CD4-positive, alpha-beta T cell (primary cell): ENCODE data around the gene PTCD2. TPM values are rescaled to one million over a fixed set of nuclear protein-coding genes. Genes with fewer than 3 reads are reported as not detected.

ENCODE experiments used
- ATAC-seq: fragments of 200-7000 bp; cut with Tn5 transposase; one replicate; pipeline ENCODE4 v1.10.0; 2022; ENCODE audit warnings: mild to moderate bottlenecking; ENCODE audit not compliant: poor library complexity
- CTCF ChIA-PET: fragments of 350-600 bp; sonication (Branson Sonifier 250); formaldehyde crosslinking; loops from one replicate; lab custom pipeline; 2021; ENCODE audit warnings: antibody characterized with exemption, inconsistent platforms; lab: Charles Lee
- POLR2A ChIA-PET: fragments of 350-600 bp; sonication (Branson Sonifier 250); formaldehyde crosslinking; loops from one replicate; lab custom pipeline; 2021; ENCODE audit warnings: antibody characterized with exemption, inconsistent platforms; lab: Charles Lee
- DNase-seq, 14 experiments: peaks; one replicate each; pipeline ENCODE4 v3.0.0-alpha.2; 2013 to 2020; ENCODE audit warnings: mixed read lengths in 2 of 14
- H3K27ac ChIP-seq, 2 donors: one replicate each; pipeline versions ENCODE4 v1.5.1 to v1.7.0; 2013; ENCODE audit warnings: low read length in 2 of 2, low read depth in 1 of 2, mild to moderate bottlenecking in 1 of 2
- H3K27me3 ChIP-seq, 2 experiments: 1 replicate in 1 of 2; 2 replicates in 1 of 2; pipeline versions ENCODE4 v1.6.1 to v1.7.0; 2013; ENCODE audit warnings: low read length in 2 of 2, control low read depth in 1 of 2, mild to moderate bottlenecking in 1 of 2, moderate library complexity in 1 of 2; ENCODE audit not compliant: insufficient read depth in 2 of 2, control insufficient read depth in 1 of 2
- H3K36me3 ChIP-seq: one replicate; pipeline ENCODE4 v1.6.1; 2013; ENCODE audit warnings: low read length, control low read depth; ENCODE audit not compliant: insufficient read depth
- H3K4me1 ChIP-seq: one replicate; pipeline ENCODE4 v1.6.1; 2013; ENCODE audit warnings: low read length, control low read depth; ENCODE audit not compliant: insufficient read depth
- H3K4me3 ChIP-seq: one replicate; pipeline ENCODE4 v1.5.1; 2013; ENCODE audit warnings: mild to moderate bottlenecking, low read length, moderate library complexity
- H3K9me3 ChIP-seq, 2 experiments: 1 replicate in 1 of 2; 2 replicates in 1 of 2; pipeline versions ENCODE4 v1.6.1 to v1.7.0; 2013; ENCODE audit warnings: low read length in 2 of 2, mild to moderate bottlenecking in 2 of 2, control low read depth in 1 of 2, moderate library complexity in 1 of 2; ENCODE audit not compliant: control insufficient read depth in 1 of 2, insufficient read depth in 1 of 2
- H3K27ac Mint-ChIP-seq: one replicate; pipeline ENCODE4 v1.8.0; 2020; ENCODE audit warnings: mixed read lengths
- H3K27me3 Mint-ChIP-seq: one replicate; pipeline ENCODE4 v1.8.0; 2021; ENCODE audit warnings: mixed read lengths
- H3K36me3 Mint-ChIP-seq: one replicate; pipeline ENCODE4 v1.8.0; 2021; ENCODE audit warnings: low read depth, mixed read lengths
- H3K4me1 Mint-ChIP-seq: one replicate; pipeline ENCODE4 v1.8.0; 2021; ENCODE audit warnings: low read depth, mixed read lengths
- H3K4me3 Mint-ChIP-seq: one replicate; pipeline ENCODE4 v1.8.0; 2020; ENCODE audit warnings: mild to moderate bottlenecking, mixed read lengths
- H3K9me3 Mint-ChIP-seq: one replicate; pipeline ENCODE4 v1.8.0; 2020; ENCODE audit warnings: mixed read lengths
- CTCF ChIP-seq: fragments of 200-600 bp; IDR thresholded peaks from one replicate; pipeline ENCODE4 v1.8.0; 2022; ENCODE audit warnings: antibody characterized with exemption, mild to moderate bottlenecking
- intact Hi-C, 2 experiments: fragments of 100-400 bp; cut with DNase I in 1 of 2; cut with micrococcal nuclease in 1 of 2; formaldehyde crosslinking; loops; one replicate each; pipeline versions ENCODE4 v1.15.1 to v1.9.0; 2023 to 2025; cut with DNase I, micrococcal nuclease
- total RNA-seq, 174 experiments: library from RNA in 2 of 174; stranded (reverse) in 2 of 174; gene quantifications; one replicate each; pipeline ENCODE4 v1.2.3 and lab custom pipeline; 2021 to 2026

The PTCD2 gene
- total RNA-seq, 2 experiments from 2014 or later = 2.9 to 3.3 TPM

GRCh38 chr5:72366324-72366976, 46.3 kb downstream of the PTCD2 start:
- ATAC-seq = peak; percentile 44
- Mint-ChIP-seq H3K4me3 (no peak overlapping the region), H3K4me1 (no peaks in the 10 kb centered on the region), H3K27ac (no peak overlapping the region), H3K36me3 (peaks cover 20% of the 10 kb centered on the region), H3K9me3 (no peaks in the 10 kb centered on the region), H3K27me3 (no peaks in the 10 kb centered on the region)
- Histone ChIP-seq H3K4me3 (no peak overlapping the region), H3K27me3 (no peaks in the 10 kb centered on the region), H3K4me1 (no peaks in the 10 kb centered on the region), H3K27ac (no peak overlapping the region), H3K9me3 (no peaks in the 10 kb centered on the region), H3K36me3 (no peaks in the 10 kb centered on the region)
- DNase-seq = peak in 7 of 14 experiments; percentile 3 to 60 (median 28)
- peak; percentile 51 for TF ChIP-seq CTCF
- intact Hi-C loops = loop anchor here (2.0 to 5.0 kb wide), 2 partner anchors 452 to 836 kb away; no protein-coding TSS in a partner anchor
- ChIA-PET POLR2A (no interaction called here), CTCF (interaction anchor here (0.6 to 1.2 kb wide), 3 partner anchors 10 to 452 kb away, joined by 3 to 4 read pairs (median 3); no protein-coding TSS in a partner anchor)

- ATAC-seq (no peak), DNase-seq (no peak)
- Mint-ChIP-seq H3K4me3 (no peak overlapping the region), H3K4me1 (no peaks in the 10 kb centered on the region), H3K27ac (no peak overlapping the region), H3K9me3 (no peaks in the 10 kb centered on the region), H3K27me3 (no peaks in the 10 kb centered on the region), H3K36me3 (peaks cover 3% of the 10 kb centered on the region)
- Histone ChIP-seq H3K9me3 (no peaks in the 10 kb centered on the region), H3K36me3 (no peaks in the 10 kb centered on the region), H3K4me1 (no peaks in the 10 kb centered on the region), H3K4me3 (no peak overlapping the region), H3K27me3 (no peaks in the 10 kb centered on the region), H3K27ac (no peak overlapping the region)
- CTCF ChIA-PET = no interaction called here
- TF ChIP-seq CTCF = no peak
- intact Hi-C loops = loop anchor here in 1 of 2 experiments (5.0 kb wide), 1 partner anchor 834 kb away; no protein-coding TSS in a partner anchor
- POLR2A ChIA-PET = interaction anchor here (0.6 kb wide), 1 partner anchor 64 kb away, joined by 3 read pairs; no protein-coding TSS in a partner anchor
These were observed 48.1 kb downstream of the PTCD2 start for GRCh38 chr5:72368271-72368670.

GRCh38 chr5:72369301-72369700, 49.1 kb downstream of the PTCD2 start:
- intact Hi-C loops = loop anchor here in 1 of 2 experiments (5.0 kb wide), 1 partner anchor 833 kb away; no protein-coding TSS in a partner anchor
- Mint-ChIP-seq H3K4me1 (no peaks in the 10 kb centered on the region), H3K27me3 (no peaks in the 10 kb centered on the region), H3K27ac (no peak overlapping the region), H3K9me3 (no peaks in the 10 kb centered on the region), H3K36me3 (no peaks in the 10 kb centered on the region), H3K4me3 (no peak overlapping the region)
- no peak overlapping the region for H3K4me3 ChIP-seq
- CTCF ChIA-PET = no interaction called here
- no peak for ATAC-seq
- H3K27me3 ChIP-seq = no peaks in the 10 kb centered on the region
- no peak for DNase-seq
- no peaks in the 10 kb centered on the region for H3K4me1 ChIP-seq
- no peaks in the 10 kb centered on the region for H3K9me3 ChIP-seq
- no peak for TF ChIP-seq CTCF
- POLR2A ChIA-PET = interaction anchor here (0.7 kb wide), 1 partner anchor 16 kb away, joined by 3 read pairs; no protein-coding TSS in a partner anchor
- no peaks in the 10 kb centered on the region for H3K36me3 ChIP-seq
- H3K27ac ChIP-seq = no peak overlapping the region
